OCI-M1 (cell line): ENCODE data around the gene LIMCH1.
"Not testable (repeated sequence)": the region's sequence is repeated elsewhere in the genome, so short reads cannot be mapped to it uniquely, and the experiment has no call there.

Experiments
- DNase-seq: peaks from one replicate; lab custom pipeline; 2025; lab: John Stamatoyannopoulos, UW

Gene LIMCH1, protein sequence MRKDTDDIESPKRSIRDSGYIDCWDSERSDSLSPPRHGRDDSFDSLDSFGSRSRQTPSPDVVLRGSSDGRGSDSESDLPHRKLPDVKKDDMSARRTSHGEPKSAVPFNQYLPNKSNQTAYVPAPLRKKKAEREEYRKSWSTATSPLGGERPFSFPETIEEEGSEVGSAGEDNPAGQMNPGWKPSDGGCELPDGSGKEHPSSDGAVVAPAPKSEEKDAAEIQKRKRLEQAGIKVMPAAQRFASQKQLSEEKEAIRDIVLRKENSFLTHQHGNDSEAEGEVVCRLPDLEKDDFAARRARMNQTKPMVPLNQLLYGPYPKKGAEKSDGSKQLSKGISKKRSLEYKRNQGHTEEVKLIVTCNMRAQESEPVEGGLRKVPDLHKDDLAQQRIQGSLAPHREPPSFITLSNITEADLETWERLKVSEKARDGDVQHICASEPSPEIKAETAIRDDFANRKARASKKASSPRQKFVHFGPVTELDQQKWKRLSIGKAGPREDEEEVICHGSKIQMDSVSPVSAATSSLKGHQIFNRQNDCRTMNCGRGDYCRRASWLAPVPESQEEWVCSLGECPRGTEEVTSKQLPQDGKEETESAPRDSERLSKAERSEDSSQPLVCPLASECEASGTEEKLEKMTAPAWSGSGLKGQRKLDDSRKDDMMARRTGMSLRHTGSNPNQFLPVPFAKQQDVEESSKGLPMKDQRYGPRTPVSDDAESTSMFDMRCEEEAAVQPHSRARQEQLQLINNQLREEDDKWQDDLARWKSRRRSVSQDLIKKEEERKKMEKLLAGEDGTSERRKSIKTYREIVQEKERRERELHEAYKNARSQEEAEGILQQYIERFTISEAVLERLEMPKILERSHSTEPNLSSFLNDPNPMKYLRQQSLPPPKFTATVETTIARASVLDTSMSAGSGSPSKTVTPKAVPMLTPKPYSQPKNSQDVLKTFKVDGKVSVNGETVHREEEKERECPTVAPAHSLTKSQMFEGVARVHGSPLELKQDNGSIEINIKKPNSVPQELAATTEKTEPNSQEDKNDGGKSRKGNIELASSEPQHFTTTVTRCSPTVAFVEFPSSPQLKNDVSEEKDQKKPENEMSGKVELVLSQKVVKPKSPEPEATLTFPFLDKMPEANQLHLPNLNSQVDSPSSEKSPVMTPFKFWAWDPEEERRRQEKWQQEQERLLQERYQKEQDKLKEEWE (N-terminal part only)

DNA sequence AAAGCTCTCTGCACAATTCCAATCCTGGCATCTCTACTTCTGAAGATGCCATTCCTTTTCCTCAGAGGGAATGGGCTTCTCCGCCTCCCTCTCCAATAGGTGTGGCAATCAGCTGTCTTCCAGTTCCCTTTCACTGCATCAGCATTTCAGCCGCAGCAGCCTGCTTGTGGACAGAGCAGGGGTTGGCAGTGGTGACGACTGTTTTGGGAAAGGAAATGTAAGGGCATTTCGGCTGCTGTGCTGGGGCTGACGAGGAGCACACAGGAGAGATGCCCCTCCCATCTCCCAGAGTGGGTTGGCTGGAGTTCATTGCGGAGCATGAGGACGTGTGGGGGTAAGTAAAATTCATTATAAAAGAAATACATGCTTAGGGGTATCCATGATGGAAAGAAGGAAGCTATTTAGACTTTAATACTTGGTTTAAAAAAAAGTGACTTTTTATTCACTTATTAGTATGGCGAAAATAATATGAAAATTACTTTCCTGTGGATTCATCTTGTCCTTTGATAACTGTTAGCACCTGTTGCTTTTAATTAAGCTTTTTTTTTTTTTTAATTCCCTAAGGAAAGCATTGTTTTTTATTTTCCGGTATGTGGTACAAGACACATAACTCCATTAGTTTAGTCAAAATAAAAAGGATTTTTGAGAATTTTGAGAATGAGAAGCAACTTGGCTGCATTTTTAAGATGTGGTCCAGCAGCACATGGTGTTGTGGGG is at the start of gene LIMCH1:
Gene LIMCH1 (plus strand): TSS at position 141 of the 717 bp plus-strand sequence. CDS start 67,839 bp downstream, outside the sequence.
- no peak for DNase-seq

DNA sequence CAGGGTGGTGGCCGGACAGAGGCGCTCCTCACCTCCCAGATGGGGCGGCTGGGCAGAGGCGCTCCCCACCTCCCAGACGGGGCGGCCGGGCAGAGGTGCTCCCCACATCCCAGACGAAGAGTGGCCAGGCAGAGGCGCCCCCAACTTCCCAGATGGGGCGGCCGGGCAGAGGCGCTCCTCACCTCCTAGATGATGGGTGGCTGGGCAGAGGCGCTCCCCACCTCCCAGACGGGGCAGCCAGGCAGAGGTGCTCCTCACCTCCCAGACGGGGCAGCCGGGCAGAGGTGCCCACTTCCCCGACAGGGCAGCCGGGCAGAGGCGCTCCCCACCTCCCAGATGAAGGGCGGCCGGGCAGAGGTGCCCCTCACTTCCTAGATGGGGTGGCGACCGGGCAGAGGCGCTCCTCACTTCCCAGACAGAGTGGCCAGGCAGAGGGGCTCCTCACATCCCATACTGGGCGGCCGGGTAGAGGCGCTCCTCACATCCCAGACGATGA is 46.8 kb upstream of the LIMCH1 start:
- not testable (repeated sequence) for DNase-seq

DNA sequence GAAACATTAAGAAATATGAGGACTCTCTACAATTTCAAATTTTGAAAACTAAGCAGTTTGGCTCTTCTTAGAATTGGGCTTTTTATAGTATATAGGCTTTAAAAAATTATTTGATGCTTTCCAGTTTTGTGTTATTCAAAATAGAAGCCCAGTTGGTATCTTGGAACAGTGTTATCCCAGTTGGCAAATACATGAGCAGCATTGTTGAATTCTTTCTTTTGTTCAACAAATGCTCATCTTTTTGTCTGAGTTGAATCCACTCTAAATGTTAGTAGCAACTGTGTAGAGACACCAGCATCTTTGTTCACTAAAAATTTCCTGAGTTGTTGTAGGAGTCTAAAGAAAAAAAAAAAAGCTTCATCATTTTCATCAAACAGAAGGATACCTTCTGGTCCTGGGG is 41.0 kb upstream of the LIMCH1 start:
- DNase-seq: no peak

DNA sequence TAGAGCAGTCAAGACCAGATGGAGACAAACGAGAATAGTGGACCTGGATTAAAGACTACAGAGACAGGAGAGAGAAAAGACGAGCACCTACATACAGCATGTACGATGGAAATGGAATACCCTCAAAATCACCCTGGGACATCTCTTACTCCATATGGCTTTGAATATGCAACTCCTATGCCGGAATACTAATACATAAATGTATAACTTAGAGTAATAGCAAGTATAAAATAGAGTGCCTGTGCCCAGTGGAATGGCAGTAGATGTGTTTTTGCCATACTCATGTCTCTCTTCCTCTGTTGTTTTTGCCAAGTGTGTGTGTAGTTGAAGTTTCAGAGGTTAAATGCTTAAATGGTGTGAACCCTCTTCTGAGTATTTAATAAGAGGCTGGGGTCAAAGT is 39.8 kb upstream of the LIMCH1 start:
- no peak for DNase-seq

DNA sequence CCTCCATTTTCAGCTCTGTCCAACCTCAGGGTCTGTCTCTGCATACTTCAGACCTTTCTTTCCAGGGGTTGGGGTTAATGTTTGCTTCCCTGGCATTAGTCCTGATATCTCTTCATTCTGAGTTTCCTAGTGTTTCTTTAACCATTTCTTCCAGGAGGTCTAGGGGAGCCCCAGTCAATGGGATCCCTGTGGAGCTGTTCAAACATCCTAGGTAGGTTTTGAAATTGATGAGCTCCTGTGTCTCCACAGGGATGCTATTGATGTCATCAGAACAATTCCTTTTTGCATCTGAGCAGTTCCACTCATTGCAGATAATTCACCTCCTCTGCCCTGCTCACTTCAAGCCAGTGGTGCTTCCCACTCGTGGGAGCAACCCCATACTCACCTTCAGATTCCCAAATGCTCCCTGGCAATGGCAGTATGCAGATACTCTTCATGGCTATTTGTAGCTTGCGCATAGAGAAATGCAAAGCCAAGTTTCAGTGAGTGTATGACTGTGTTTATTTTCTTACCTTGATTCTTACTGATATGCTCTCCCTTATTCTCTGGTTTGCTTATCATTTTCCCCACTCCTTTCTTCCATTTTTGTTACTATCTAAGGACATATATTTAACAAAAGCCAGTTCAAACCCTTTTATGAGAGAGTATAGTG is 33.7 kb upstream of the LIMCH1 start:
- no peak for DNase-seq

DNA sequence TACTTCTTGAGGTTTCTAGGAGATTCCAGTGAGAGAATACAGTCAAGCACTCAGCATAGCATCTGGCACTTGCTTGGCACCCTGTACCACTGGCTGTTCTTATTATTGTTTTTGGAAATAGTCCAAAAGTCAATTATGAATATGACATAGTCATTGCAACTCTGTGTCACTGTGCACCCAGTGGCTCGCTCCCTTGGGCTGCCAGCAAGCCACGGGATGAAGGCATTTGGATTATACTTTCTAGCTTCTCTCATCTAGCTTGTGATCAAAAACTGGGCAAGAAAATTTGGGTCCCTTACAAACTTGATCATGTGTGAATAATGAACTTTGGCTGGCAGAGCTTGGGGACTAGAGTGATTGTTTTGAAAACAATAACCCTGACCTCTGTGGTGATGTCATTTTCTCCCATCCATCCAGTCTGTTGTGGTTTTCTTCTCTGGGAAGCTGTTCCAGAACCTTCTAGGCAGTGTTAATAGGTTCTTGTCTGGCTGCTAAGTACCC is 32.7 kb upstream of the LIMCH1 start:
- no peak for DNase-seq

DNA sequence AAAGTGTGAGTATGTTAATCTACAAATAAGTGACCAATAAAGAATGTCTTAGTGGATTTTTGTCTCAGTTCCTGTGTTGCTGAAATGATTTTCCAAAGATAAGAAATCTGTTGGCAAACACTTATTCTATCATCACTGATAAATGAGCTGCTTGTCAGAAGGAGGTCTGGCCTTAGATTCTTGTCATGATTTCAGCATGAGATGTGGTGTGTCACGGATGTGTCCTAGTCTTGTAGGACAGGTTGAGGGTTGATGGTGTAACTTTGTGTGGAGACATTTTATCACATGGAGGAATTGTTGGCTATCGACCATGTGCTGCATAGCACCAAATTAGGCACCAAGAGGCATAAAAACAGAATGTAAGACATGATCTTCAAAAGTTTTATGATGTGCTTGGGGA is 31.8 kb upstream of the LIMCH1 start:
- DNase-seq: no peak

DNA sequence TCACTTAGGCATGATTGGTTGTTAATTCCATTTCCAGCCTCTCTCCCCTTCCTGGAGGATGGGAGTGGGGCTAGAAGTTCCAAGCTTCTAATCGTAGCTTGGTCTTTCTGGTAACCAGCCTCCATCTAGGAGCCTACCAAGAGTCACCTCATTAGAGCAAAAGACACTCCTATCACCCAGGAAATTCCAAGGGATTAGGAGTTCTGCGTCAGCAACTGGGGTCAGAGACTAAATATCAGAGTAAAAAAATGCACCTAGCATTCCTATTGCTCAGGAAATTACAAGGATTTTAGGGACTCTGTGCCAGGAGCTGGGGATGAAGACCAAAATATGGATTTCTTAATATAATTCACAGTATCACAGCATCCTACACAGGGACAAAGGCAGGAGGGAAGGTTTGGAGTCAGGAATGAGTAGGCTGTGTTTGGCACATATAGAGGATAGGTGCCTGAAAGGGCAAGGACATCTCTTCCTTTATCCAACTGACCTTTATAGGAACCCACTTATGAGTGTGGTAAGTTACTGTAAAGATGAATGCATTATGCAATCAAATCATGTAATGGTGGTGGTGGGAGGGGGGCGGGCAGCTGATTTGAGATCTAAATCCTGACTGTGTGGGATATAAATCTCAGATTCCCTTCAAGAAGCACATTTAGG is 30.5 kb upstream of the LIMCH1 start:
- no peak for DNase-seq

DNA sequence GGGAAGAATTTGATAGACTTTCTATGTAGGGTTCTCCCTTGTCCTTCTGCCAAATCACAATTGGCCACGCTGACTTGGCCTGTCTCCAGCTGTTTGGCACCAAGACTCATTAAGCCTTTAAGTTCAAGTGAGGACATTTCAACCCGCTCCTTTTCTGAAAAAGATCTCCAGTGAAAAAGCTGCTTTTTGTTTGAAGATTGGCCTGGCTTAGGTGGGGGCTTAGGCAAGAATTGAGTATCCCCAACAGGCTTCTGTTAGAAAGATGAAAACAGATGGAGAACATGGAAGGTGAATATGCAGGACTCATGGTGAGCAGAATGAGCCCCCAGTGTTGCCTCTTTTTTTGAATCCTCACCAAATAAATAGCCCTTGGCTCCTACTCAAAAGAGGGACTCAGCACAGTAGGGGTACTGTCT is 28.5 kb upstream of the LIMCH1 start:
- DNase-seq: no peak

DNA sequence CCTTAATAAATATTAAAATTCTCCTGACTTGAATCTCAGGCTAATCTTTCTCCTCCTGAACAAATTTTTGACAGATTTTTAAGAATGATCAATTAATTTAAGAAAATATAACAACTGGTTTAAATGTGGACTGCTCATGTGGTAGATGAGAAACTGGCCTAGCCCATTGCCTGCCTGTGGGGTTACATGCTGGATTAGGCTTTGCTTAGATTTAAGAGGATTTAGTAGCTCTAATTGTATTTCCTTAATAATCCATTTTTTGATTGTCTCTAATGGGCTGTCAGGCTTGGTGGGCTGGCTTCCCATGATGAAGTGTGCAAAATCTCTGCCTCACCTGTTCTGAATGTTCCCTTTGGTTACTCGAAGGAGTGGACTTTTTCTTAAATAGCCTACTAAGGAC is 27.8 kb upstream of the LIMCH1 start:
- DNase-seq: no peak

DNA sequence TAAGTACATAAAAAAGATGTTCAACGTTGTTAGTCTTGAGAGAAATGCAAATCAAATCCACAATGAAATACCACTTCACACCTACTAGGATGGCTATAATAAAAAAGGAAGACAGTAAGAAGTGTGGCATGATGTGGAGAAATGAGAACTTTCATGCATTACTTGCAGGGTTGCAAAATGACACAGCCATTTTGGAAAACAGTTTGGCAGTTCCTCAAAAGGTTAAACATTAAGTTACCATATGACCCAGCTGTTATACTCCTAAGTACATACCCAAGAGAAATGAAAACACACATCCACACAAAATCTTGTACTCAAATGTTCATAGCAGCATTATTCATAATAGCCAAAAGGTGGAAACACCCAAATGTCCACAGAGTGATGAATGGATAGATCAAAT is 25.8 kb upstream of the LIMCH1 start:
- no peak for DNase-seq

DNA sequence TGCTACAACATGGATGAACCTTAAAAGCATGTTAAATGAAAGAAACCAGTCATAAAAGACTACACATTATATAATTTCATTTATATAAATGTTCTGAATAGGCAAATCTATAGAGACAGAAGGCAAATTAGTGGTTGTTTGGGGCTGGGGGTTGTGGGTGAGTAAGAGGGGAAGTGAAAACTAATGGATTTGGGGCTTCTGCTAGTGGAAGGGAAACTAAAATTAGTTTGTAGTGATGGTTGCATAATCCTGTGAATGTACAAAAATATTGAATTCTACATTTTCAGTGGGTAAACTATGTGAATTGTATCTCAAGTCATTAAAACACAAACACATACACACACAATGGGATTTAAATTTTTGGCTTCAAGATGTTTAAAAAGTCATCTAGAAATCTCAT is 25.4 kb upstream of the LIMCH1 start:
- DNase-seq: no peak

DNA sequence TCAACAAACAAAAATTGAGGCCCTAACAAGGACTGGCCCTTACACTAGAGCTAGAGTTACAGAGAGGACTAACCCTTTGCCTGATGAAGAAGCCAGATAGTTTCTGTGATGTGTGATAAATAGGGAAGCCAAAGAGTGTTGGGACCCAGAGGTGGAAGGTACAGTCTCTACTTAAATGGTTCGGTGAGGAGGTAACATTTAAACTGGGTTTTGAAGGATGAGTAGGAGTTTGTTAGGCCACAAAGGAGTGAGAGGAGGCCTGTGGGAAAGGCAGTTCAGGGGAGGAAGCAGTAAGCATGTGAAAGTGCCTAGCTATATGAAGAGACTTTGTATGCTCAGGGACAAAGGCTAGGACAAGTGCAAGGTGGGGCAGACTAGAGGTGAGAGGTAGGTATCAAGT is 23.8 kb upstream of the LIMCH1 start:
- DNase-seq: no peak

DNA sequence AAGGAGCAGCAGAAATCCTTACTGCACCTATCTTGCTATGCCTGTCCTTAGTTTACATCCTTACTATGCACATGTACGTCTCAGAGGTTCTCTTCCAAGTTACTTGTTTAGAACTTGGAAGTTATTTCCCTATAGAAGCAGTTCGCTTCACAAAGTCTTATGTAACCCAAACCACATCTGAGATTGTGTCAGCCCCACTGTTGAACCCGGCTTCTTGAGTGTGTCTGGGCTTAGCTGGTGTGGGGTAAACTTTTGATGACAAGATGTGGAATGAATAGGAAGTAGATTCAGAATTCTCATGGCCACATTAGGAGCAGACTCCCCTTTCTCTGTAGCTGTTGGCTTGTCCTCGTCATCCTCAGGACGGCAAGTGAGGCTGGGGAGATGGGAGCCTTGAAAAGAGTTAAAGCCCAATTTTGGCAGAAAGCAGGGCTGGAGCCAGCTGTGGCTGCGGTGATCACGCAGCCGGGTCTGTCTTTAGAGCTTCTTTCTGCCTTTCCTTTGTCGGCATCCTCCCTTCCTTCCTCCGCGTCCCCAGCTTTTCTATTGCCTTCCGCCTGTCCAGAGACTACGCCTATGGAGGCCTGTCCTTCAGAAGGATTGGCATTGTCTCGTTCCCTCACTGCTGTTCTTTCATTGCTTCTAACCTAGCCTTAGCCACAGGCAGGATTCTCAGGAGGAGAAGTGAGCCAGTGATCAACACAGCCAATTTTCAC is 23.0 kb upstream of the LIMCH1 start:
- no peak for DNase-seq

DNA sequence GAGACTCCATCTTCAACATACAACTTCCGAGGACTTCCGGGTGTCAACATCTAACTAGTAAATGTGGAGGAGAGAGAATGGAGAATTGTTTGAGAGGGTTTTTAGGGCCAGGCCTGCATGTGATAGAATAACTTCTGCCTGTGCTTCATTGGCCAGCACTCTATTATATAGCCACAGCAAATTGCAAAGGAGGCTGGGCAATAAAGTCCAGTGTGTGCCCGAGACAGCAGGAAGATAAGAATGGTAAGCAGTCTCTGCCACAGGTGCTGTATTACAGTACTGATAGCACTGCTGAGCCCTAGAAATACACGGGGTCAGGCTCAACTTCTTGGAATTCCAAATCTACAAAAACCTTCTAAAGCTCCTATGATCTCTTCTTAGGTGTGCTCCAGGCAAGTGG is 20.8 kb upstream of the LIMCH1 start:
- DNase-seq: no peak

DNA sequence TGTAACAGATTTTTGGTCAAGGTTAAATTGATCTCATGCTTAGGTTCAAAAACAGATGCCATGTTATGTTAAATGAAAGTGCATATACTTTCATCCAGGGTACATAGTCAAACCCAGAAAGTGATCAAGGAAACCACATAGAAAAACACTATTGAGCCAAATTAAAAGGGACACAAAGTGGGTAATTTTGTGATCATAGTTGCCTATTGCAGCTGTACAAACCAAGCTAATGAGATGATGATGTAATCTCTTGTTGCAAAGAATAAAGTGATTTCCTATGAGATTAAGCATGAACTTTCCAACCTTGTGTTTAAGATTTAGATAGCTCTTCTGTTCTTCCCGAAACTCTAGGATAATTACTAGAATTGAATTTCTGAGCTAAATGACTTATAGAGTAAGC is 20.2 kb upstream of the LIMCH1 start:
- no peak for DNase-seq

DNA sequence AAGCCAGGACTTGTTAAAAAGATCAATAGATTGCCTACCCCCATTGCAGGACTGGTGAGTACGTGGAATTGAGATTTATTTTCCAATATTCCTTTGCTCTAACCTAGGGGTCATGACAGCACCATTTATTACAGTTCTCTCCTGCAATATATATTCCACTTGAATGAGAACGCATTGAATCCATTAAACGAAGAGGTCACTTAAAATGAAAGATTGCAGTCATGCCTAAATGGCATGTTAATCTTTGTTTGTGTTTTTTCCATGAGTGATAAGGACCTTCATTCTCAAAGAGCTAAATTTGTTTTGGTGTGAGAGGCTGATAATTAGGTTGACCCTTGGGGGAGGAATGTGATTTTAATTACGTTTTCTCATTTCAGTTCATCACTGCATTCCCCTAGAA is 13.5 kb upstream of the LIMCH1 start:
- DNase-seq: no peak

DNA sequence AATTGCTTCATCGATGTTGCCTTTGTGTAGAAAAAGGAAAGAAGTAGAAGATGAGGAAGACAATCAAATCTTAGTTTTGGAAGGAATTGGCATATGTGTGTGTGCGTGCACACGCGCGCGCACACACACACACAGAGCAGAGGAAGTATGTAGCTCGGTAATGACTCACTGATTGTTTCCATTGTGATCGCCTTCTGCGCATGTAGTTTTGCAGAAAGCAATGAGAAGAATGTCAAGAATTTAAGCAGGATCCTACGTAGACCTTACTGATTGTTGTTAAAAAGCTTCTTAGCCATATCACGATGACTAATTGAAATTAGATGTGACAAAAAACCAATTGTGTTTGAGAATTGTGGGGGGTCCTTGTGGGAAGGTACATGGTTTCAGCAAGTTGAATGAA is 12.8 kb upstream of the LIMCH1 start:
- DNase-seq: no peak

DNA sequence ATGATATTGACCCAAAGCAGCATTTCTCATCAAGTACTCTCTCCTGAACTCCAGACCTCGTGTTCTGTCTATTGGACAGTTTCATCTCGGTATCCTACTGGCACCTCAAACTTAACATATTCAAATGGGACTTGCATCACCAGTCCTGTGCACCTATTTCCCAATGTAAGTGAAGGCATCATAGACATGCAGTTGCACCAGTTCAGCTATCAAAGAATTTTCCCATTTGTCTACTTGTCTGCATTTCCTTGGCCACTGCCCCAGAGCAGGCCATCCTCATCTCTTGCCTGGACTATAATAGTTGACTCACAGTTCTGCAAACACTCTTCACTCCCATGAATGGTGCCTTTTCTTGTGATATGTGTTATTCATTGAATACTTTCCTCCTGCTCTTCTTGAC is 11.3 kb upstream of the LIMCH1 start:
- no peak for DNase-seq
